Smooth muscle cell (in vitro differentiated cells): Measurements from ENCODE around the gene SLC7A14. TPM values are rescaled to one million over a fixed set of nuclear protein-coding genes. Genes with fewer than 3 reads are reported as not detected.

Source experiments
- DNase-seq: peaks from one replicate; lab custom pipeline; 2025; ENCODE audit not compliant: unreplicated experiment; lab: John Stamatoyannopoulos, UW
- H2AFZ ChIP-seq: fragments of 200-600 bp; sonication (generic); 2 replicates; pipeline ENCODE4 v1.6.0; 2016; ENCODE audit warnings: antibody characterized with exemption, low read depth, mild to moderate bottlenecking
- H3F3A ChIP-seq: fragments of 200-600 bp; sonication (generic); 2 replicates; pipeline ENCODE4 v1.6.0; 2017; ENCODE audit warnings: antibody characterized with exemption, low read depth
- H3K27ac ChIP-seq: fragments of 200-600 bp; sonication (generic); 2 replicates; pipeline ENCODE4 v1.5.1; 2016; ENCODE audit warnings: low read depth, mild to moderate bottlenecking
- H3K27me3 ChIP-seq: fragments of 200-600 bp; sonication (generic); 2 replicates; pipeline ENCODE4 v1.6.1; 2016; ENCODE audit warnings: low read depth, mild to moderate bottlenecking
- H3K36me3 ChIP-seq: fragments of 200-600 bp; sonication (generic); 2 replicates; pipeline ENCODE4 v1.5.1; 2016; ENCODE audit warnings: low read depth
- H3K4me1 ChIP-seq: fragments of 200-600 bp; sonication (generic); 2 replicates; pipeline ENCODE4 v1.5.1; 2016; ENCODE audit warnings: low read depth
- H3K4me2 ChIP-seq: fragments of 200-600 bp; sonication (generic); 2 replicates; pipeline ENCODE4 v1.6.0; 2016; ENCODE audit warnings: mild to moderate bottlenecking
- H3K4me3 ChIP-seq: fragments of 200-600 bp; sonication (generic); 2 replicates; pipeline ENCODE4 v1.5.1; 2016; ENCODE audit warnings: mild to moderate bottlenecking
- H3K79me2 ChIP-seq: fragments of 200-600 bp; sonication (generic); 2 replicates; pipeline ENCODE4 v1.6.0; 2016; ENCODE audit warnings: low read depth, mild to moderate bottlenecking
- H3K9ac ChIP-seq: fragments of 200-600 bp; sonication (generic); 2 replicates; pipeline ENCODE4 v1.6.0; 2016; ENCODE audit warnings: low read depth
- H3K9me3 ChIP-seq: fragments of 200-600 bp; sonication (generic); replicated peaks from 2 replicates; pipeline ENCODE4 v1.5.1; 2016; ENCODE audit warnings: low read depth
- H4K20me1 ChIP-seq: fragments of 200-600 bp; sonication (generic); 2 replicates; pipeline ENCODE4 v1.6.0; 2016; ENCODE audit warnings: low read depth
- CTCF ChIP-seq: fragments of 200-600 bp; sonication (generic); IDR thresholded peaks from 2 replicates; pipeline ENCODE4 v1.5.1; 2017; ENCODE audit warnings: borderline replicate concordance, mild to moderate bottlenecking, antibody characterized with exemption; ENCODE audit not compliant: insufficient read depth, poor library complexity, severe bottlenecking
- WGBS: methylation state at CpG from one replicate; pipeline ENCODE4 v1.1.7; 2016; ENCODE audit warnings: low lambda C conversion rate; 5-methylcytosine and 5-hydroxymethylcytosine counted together
- polyA plus RNA-seq: library from polyadenylated mRNA; unstranded; fragments of >200 nt; fragmentation: Nextera tagmentation; extraction: Ambion mirVana; gene quantifications from 2 replicates; pipeline ENCODE4 v1.2.1, GENCODE V29; 2016
- total RNA-seq: library from RNA; depleted of rRNA; stranded (reverse); fragments of >200 nt; gene quantifications from 2 replicates; pipeline ENCODE4 v1.2.3, GENCODE V29; 2014

Gene SLC7A14
- total and polyA plus RNA-seq, 2 experiments from 2014 or later = not detected

DNA sequence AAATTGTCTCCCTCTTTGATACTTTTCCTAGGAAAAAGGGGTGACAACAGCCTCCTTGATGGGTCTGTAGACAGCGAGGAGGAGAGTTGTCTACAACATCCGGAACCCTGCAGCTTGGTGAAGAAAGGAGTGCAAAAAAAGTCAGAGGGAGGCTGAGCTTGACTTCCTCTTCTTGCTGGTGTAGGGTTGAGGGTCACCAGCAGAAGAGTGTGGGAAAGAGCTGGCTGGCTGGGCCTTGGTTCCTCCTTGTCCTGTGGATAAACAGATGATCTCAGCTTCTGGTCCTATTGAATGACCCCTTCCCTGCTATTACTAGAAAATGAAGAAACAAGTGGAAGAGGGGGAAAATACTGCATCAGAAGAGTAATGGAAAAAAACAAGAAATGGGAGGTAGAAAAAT lies 20.4 kb downstream of the SLC7A14 start:
- Histone ChIP-seq H2AFZ (no peak overlapping the region), H3K79me2 (no peaks in the 10 kb centered on the region), H3K36me3 (no peaks in the 10 kb centered on the region), H3K27me3 (no peaks in the 10 kb centered on the region), H3K4me3 (no peak overlapping the region), H3K4me1 (no peaks in the 10 kb centered on the region), H3F3A (no peaks in the 10 kb centered on the region), H3K27ac (no peak overlapping the region), H3K9me3 (no peaks in the 10 kb centered on the region), H4K20me1 (no peaks in the 10 kb centered on the region), H3K9ac (no peak overlapping the region), H3K4me2 (no peak overlapping the region)
- no peak for DNase-seq
- no peak for TF ChIP-seq CTCF
- 90% methylated on average over 2 of the region's 2 CpGs for WGBS

- Histone ChIP-seq H3K79me2 (no peaks in the 10 kb centered on the region), H3K4me2 (peak overlapping the region; percentile 65)
Observed at GRCh38 chr3:170564664-170565063, 21.2 kb downstream of the SLC7A14 start.

GRCh38 chr3:170563712-170564423 lies 22.0 kb downstream of the SLC7A14 start:
- H4K20me1 ChIP-seq = no peaks in the 10 kb centered on the region
- H3K4me1 ChIP-seq = no peaks in the 10 kb centered on the region
- no peak overlapping the region for H3K4me3 ChIP-seq
- H3K27me3 ChIP-seq = no peaks in the 10 kb centered on the region
- peak overlapping the region; percentile 33 for H3K27ac ChIP-seq
- 44% methylated on average over 7 of the region's 7 CpGs for WGBS
- TF ChIP-seq CTCF = no peak
- no peak for DNase-seq
- H3K79me2 ChIP-seq = no peaks in the 10 kb centered on the region
- no peaks in the 10 kb centered on the region for H3K36me3 ChIP-seq
- H2AFZ ChIP-seq = peak overlapping the region; percentile 81
- peak overlapping the region; percentile 65 for H3K4me2 ChIP-seq
- no peaks in the 10 kb centered on the region for H3K9me3 ChIP-seq
- no peaks in the 10 kb centered on the region for H3F3A ChIP-seq
- no peak overlapping the region for H3K9ac ChIP-seq

More at GRCh38 chr3:170564664-170565063, 21.2 kb downstream of the SLC7A14 start:
- Histone ChIP-seq H3K9me3 (no peaks in the 10 kb centered on the region), H3K9ac (no peak overlapping the region), H3K27me3 (no peaks in the 10 kb centered on the region), H3K27ac (peak overlapping the region; percentile 33), H3K36me3 (no peaks in the 10 kb centered on the region), H3K4me3 (no peak overlapping the region), H4K20me1 (no peaks in the 10 kb centered on the region), H2AFZ (peak overlapping the region; percentile 81), H3K4me1 (no peaks in the 10 kb centered on the region), H3F3A (no peaks in the 10 kb centered on the region)
- DNase-seq = no peak
- 86% methylated on average over 2 of the region's 2 CpGs for WGBS
- no peak for TF ChIP-seq CTCF

- H3K4me3 ChIP-seq = no peak overlapping the region
Observed at GRCh38 chr3:170562080-170562479, 23.8 kb downstream of the SLC7A14 start.

More at GRCh38 chr3:170562080-170562479, 23.8 kb downstream of the SLC7A14 start:
- Histone ChIP-seq H3K79me2 (no peaks in the 10 kb centered on the region), H3K27ac (no peak overlapping the region), H3K4me1 (no peaks in the 10 kb centered on the region), H3K27me3 (no peaks in the 10 kb centered on the region), H3K9ac (no peak overlapping the region), H3K4me2 (no peak overlapping the region), H3K9me3 (no peaks in the 10 kb centered on the region), H4K20me1 (no peaks in the 10 kb centered on the region), H3F3A (no peaks in the 10 kb centered on the region), H2AFZ (no peak overlapping the region), H3K36me3 (no peaks in the 10 kb centered on the region)
- TF ChIP-seq CTCF = no peak
- 100% methylated on average over 1 of the region's 1 CpG for WGBS
- DNase-seq = no peak
